Cardiac fibroblast (primary cell): ENCODE data around the gene ANAPC4.

Experiments used
- DNase-seq, 2 donors: peaks; one replicate each; pipeline versions ENCODE4 v3.0.0 to v3.0.0-alpha.2; 2010; ENCODE audit warnings: low read depth in 2 of 2
- H3K4me3 ChIP-seq, 2 donors: replicated peaks in 1 of 2; 1 replicate in 1 of 2; 2 replicates in 1 of 2; pipeline ENCODE4 v1.5.1; 2011; ENCODE audit warnings: low read depth in 2 of 2, low read length in 2 of 2, mild to moderate bottlenecking in 2 of 2, moderate library complexity in 1 of 2
- CTCF ChIP-seq: IDR thresholded peaks from one replicate; pipeline ENCODE4 v1.5.1; 2011; ENCODE audit warnings: low read depth, mild to moderate bottlenecking, low read length, inconsistent platforms

Gene ANAPC4

GRCh38 chr4:25430630-25431029 is 53.6 kb downstream of the ANAPC4 start:
- TF ChIP-seq CTCF, result no peak
- no peak for DNase-seq
- H3K4me3 ChIP-seq, result no peak overlapping the region

GRCh38 chr4:25433966-25434827 is 57.1 kb downstream of the ANAPC4 start:
- H3K4me3 ChIP-seq, result no peak overlapping the region
- no peak for TF ChIP-seq CTCF
- DNase-seq, result no peak

GRCh38 chr4:25437926-25438325 is 60.9 kb downstream of the ANAPC4 start:
- TF ChIP-seq CTCF, result no peak
- DNase-seq, result no peak
- H3K4me3 ChIP-seq, result no peak overlapping the region

- TF ChIP-seq CTCF, result peak; percentile 94
- H3K4me3 ChIP-seq, result no peak overlapping the region
- DNase-seq, result peak; percentile 81 to 84
Observed at GRCh38 chr4:25439918-25440477, 62.9 kb downstream of the ANAPC4 start.

- peak in 1 of 2 donors; percentile 91 for DNase-seq
- no peak overlapping the region for H3K4me3 ChIP-seq
- no peak for TF ChIP-seq CTCF
Observed at GRCh38 chr4:25440478-25441030, 63.5 kb downstream of the ANAPC4 start.

- peak; percentile 78 to 79 for DNase-seq
- TF ChIP-seq CTCF, result peak; percentile 81
Observed at GRCh38 chr4:25441519-25442117, 64.6 kb downstream of the ANAPC4 start.

More at GRCh38 chr4:25441519-25442117, 64.6 kb downstream of the ANAPC4 start:
- no peak overlapping the region for H3K4me3 ChIP-seq
